ENCODE data around the gene CACNA2D3. TPM values are rescaled to one million over a fixed set of nuclear protein-coding genes. Genes with fewer than 3 reads are reported as not detected.

The CACNA2D3 gene
- polyA plus RNA-seq, 1 donor, result 0.97 TPM

GRCh38 chr3:54303517-54304375 is 181.4 kb downstream of the CACNA2D3 start:
- Histone ChIP-seq H3K9me3 (ENCODE audit: control insufficient read depth, low read depth, low read length) (no peaks in the 10 kb centered on the region), H3K4me1 (ENCODE audit: control insufficient read depth, insufficient read depth, low read length) (no peaks in the 10 kb centered on the region), H3K27ac (ENCODE audit: low read length) (no peak overlapping the region), H3K4me3 (ENCODE audit: low read length) (no peak overlapping the region), H3K36me3 (ENCODE audit: control insufficient read depth, insufficient read depth, low read length) (no peaks in the 10 kb centered on the region), H3K27me3 (ENCODE audit: control insufficient read depth, insufficient read depth, low read length) (peaks cover 4% of the 10 kb centered on the region)
- DNase-seq, result no peak
- WGBS (ENCODE audit: insufficient coverage, low lambda C conversion rate), result no CpG with 5 or more reads among the region's 7 CpGs

- Histone ChIP-seq H3K9me3 (ENCODE audit: control insufficient read depth, low read depth, low read length) (no peaks in the 10 kb centered on the region), H3K27me3 (ENCODE audit: control insufficient read depth, insufficient read depth, low read length) (peaks cover 4% of the 10 kb centered on the region), H3K27ac (ENCODE audit: low read length) (no peak overlapping the region), H3K36me3 (ENCODE audit: control insufficient read depth, insufficient read depth, low read length) (no peaks in the 10 kb centered on the region), H3K4me3 (ENCODE audit: low read length) (no peak overlapping the region), H3K4me1 (ENCODE audit: control insufficient read depth, insufficient read depth, low read length) (no peaks in the 10 kb centered on the region)
- no peak for DNase-seq
- WGBS (ENCODE audit: insufficient coverage, low lambda C conversion rate), result 60% methylated on average over 1 of the region's 3 CpGs
These were observed 182.5 kb downstream of the CACNA2D3 start for GRCh38 chr3:54304877-54305276.

GRCh38 chr3:54305409-54306099 is 183.2 kb downstream of the CACNA2D3 start:
- Histone ChIP-seq H3K4me3 (ENCODE audit: low read length) (no peak overlapping the region), H3K4me1 (ENCODE audit: control insufficient read depth, insufficient read depth, low read length) (no peaks in the 10 kb centered on the region), H3K36me3 (ENCODE audit: control insufficient read depth, insufficient read depth, low read length) (no peaks in the 10 kb centered on the region), H3K27ac (ENCODE audit: low read length) (no peak overlapping the region), H3K9me3 (ENCODE audit: control insufficient read depth, low read depth, low read length) (no peaks in the 10 kb centered on the region), H3K27me3 (ENCODE audit: control insufficient read depth, insufficient read depth, low read length) (peaks cover 4% of the 10 kb centered on the region)
- WGBS (ENCODE audit: insufficient coverage, low lambda C conversion rate), result no CpG with 5 or more reads among the region's 3 CpGs
- no peak for DNase-seq

- H3K4me3 ChIP-seq (ENCODE audit: low read length), result no peak overlapping the region
These were observed 185.3 kb downstream of the CACNA2D3 start for GRCh38 chr3:54307566-54308180.

GRCh38 chr3:54309601-54310000 is 187.2 kb downstream of the CACNA2D3 start:
- Histone ChIP-seq H3K9me3 (ENCODE audit: control insufficient read depth, low read depth, low read length) (no peaks in the 10 kb centered on the region), H3K4me3 (ENCODE audit: low read length) (no peak overlapping the region), H3K36me3 (ENCODE audit: control insufficient read depth, insufficient read depth, low read length) (no peaks in the 10 kb centered on the region), H3K27me3 (ENCODE audit: control insufficient read depth, insufficient read depth, low read length) (peaks cover 6% of the 10 kb centered on the region), H3K27ac (ENCODE audit: low read length) (no peak overlapping the region), H3K4me1 (ENCODE audit: control insufficient read depth, insufficient read depth, low read length) (no peaks in the 10 kb centered on the region)
- no peak for DNase-seq
- no CpG with 5 or more reads among the region's 6 CpGs for WGBS (ENCODE audit: insufficient coverage, low lambda C conversion rate)

More at GRCh38 chr3:54307566-54308180, 185.3 kb downstream of the CACNA2D3 start:
- H3K9me3 ChIP-seq (ENCODE audit: control insufficient read depth, low read depth, low read length), result no peaks in the 10 kb centered on the region
- DNase-seq, result peak in 1 of 2 donors; percentile 14
- no peak overlapping the region for H3K27ac ChIP-seq (ENCODE audit: low read length)
- H3K36me3 ChIP-seq (ENCODE audit: control insufficient read depth, insufficient read depth, low read length), result no peaks in the 10 kb centered on the region
- peaks cover 6% of the 10 kb centered on the region for H3K27me3 ChIP-seq (ENCODE audit: control insufficient read depth, insufficient read depth, low read length)
- no CpG with 5 or more reads among the region's 4 CpGs for WGBS (ENCODE audit: insufficient coverage, low lambda C conversion rate)
- H3K4me1 ChIP-seq (ENCODE audit: control insufficient read depth, insufficient read depth, low read length), result no peaks in the 10 kb centered on the region

- 83% methylated on average over 1 of the region's 6 CpGs for WGBS (ENCODE audit: insufficient coverage, low lambda C conversion rate)
- DNase-seq, result no peak
- no peak overlapping the region for H3K27ac ChIP-seq (ENCODE audit: low read length)
These were observed 188.9 kb downstream of the CACNA2D3 start for GRCh38 chr3:54311211-54311747.

GRCh38 chr3:54312156-54312899 is 190.0 kb downstream of the CACNA2D3 start:
- Histone ChIP-seq H3K4me3 (ENCODE audit: low read length) (no peak overlapping the region), H3K9me3 (ENCODE audit: control insufficient read depth, low read depth, low read length) (no peaks in the 10 kb centered on the region), H3K27me3 (ENCODE audit: control insufficient read depth, insufficient read depth, low read length) (peaks cover 2% of the 10 kb centered on the region), H3K27ac (ENCODE audit: low read length) (no peak overlapping the region), H3K4me1 (ENCODE audit: control insufficient read depth, insufficient read depth, low read length) (no peaks in the 10 kb centered on the region), H3K36me3 (ENCODE audit: control insufficient read depth, insufficient read depth, low read length) (no peaks in the 10 kb centered on the region)
- DNase-seq, result no peak
- no CpG with 5 or more reads among the region's 9 CpGs for WGBS (ENCODE audit: insufficient coverage, low lambda C conversion rate)

More at GRCh38 chr3:54311211-54311747, 188.9 kb downstream of the CACNA2D3 start:
- no peaks in the 10 kb centered on the region for H3K9me3 ChIP-seq (ENCODE audit: control insufficient read depth, low read depth, low read length)
- peaks cover 5% of the 10 kb centered on the region for H3K27me3 ChIP-seq (ENCODE audit: control insufficient read depth, insufficient read depth, low read length)
- no peaks in the 10 kb centered on the region for H3K4me1 ChIP-seq (ENCODE audit: control insufficient read depth, insufficient read depth, low read length)
- no peak overlapping the region for H3K4me3 ChIP-seq (ENCODE audit: low read length)
- H3K36me3 ChIP-seq (ENCODE audit: control insufficient read depth, insufficient read depth, low read length), result no peaks in the 10 kb centered on the region

GRCh38 chr3:54313418-54313817 is 191.1 kb downstream of the CACNA2D3 start:
- H3K4me1 ChIP-seq (ENCODE audit: control insufficient read depth, insufficient read depth, low read length), result no peaks in the 10 kb centered on the region
- DNase-seq, result no peak
- no peaks in the 10 kb centered on the region for H3K36me3 ChIP-seq (ENCODE audit: control insufficient read depth, insufficient read depth, low read length)
- WGBS (ENCODE audit: insufficient coverage, low lambda C conversion rate), result no CpG with 5 or more reads among the region's 5 CpGs
- H3K4me3 ChIP-seq (ENCODE audit: low read length), result no peak overlapping the region
- H3K9me3 ChIP-seq (ENCODE audit: control insufficient read depth, low read depth, low read length), result no peaks in the 10 kb centered on the region
- H3K27me3 ChIP-seq (ENCODE audit: control insufficient read depth, insufficient read depth, low read length), result peaks cover 2% of the 10 kb centered on the region
- H3K27ac ChIP-seq (ENCODE audit: low read length), result no peak overlapping the region

GRCh38 chr3:54321520-54321919 is 199.2 kb downstream of the CACNA2D3 start:
- no CpG with 5 or more reads among the region's 5 CpGs for WGBS (ENCODE audit: insufficient coverage, low lambda C conversion rate)

More at GRCh38 chr3:54321520-54321919, 199.2 kb downstream of the CACNA2D3 start:
- H3K27ac ChIP-seq (ENCODE audit: low read length), result peak overlapping the region; percentile 32
- H3K4me3 ChIP-seq (ENCODE audit: low read length), result no peak overlapping the region
- H3K36me3 ChIP-seq (ENCODE audit: control insufficient read depth, insufficient read depth, low read length), result no peaks in the 10 kb centered on the region
- H3K4me1 ChIP-seq (ENCODE audit: control insufficient read depth, insufficient read depth, low read length), result peaks cover 6% of the 10 kb centered on the region
- no peaks in the 10 kb centered on the region for H3K9me3 ChIP-seq (ENCODE audit: control insufficient read depth, low read depth, low read length)
- DNase-seq, result peak; percentile 68 to 79
- H3K27me3 ChIP-seq (ENCODE audit: control insufficient read depth, insufficient read depth, low read length), result no peaks in the 10 kb centered on the region
